GM18868 (cell line): ENCODE measurements around the gene TNS2.

Experiments used
- ATAC-seq: cut with Tn5 transposase; IDR thresholded peaks from one replicate; pipeline ENCODE4 v1.9.1; 2021; ENCODE audit warnings: mild to moderate bottlenecking, moderate library complexity; ENCODE audit not compliant: unreplicated experiment

The TNS2 gene

GRCh38 chr12:53067993-53068770 lies 18.3 kb downstream of the TNS2 start:
- ATAC-seq = no peak

GRCh38 chr12:53068811-53069585 lies 19.1 kb downstream of the TNS2 start:
- ATAC-seq = no peak

GRCh38 chr12:53069621-53070410 lies 20.0 kb downstream of the TNS2 start:
- no peak for ATAC-seq

GRCh38 chr12:53070877-53071492 lies 21.1 kb downstream of the TNS2 start:
- no peak for ATAC-seq

GRCh38 chr12:53071591-53072551 lies 22.0 kb downstream of the TNS2 start:
- ATAC-seq = no peak

- ATAC-seq = no peak
These were observed 24.0 kb downstream of the TNS2 start for GRCh38 chr12:53073881-53074280.

GRCh38 chr12:53074283-53074998 lies 24.6 kb downstream of the TNS2 start:
- no peak for ATAC-seq

GRCh38 chr12:53074999-53075370 lies 25.1 kb downstream of the TNS2 start:
- no peak for ATAC-seq

GRCh38 chr12:53076461-53076860 lies 26.6 kb downstream of the TNS2 start:
- no peak for ATAC-seq

GRCh38 chr12:53077030-53077429 lies 27.2 kb downstream of the TNS2 start:
- ATAC-seq = no peak

GRCh38 chr12:53078425-53079225 lies 28.8 kb downstream of the TNS2 start:
- no peak for ATAC-seq

GRCh38 chr12:53079226-53080117 lies 29.6 kb downstream of the TNS2 start, which contains the start of gene SPRYD3:
Gene SPRYD3, minus strand, starts transcription at chr12:53079390. Its CDS starts 57 bp downstream, at chr12:53079333.
- ATAC-seq = peak; percentile 100

- no peak for ATAC-seq
These were observed 32.8 kb downstream of the TNS2 start for GRCh38 chr12:53082637-53083175.

GRCh38 chr12:53086361-53086760 lies 36.5 kb downstream of the TNS2 start:
- ATAC-seq = no peak

GRCh38 chr12:53090105-53090504 lies 40.2 kb downstream of the TNS2 start:
- no peak for ATAC-seq

- ATAC-seq = no peak
These were observed 40.7 kb downstream of the TNS2 start for GRCh38 chr12:53090554-53090953.

GRCh38 chr12:53091756-53092155 lies 41.9 kb downstream of the TNS2 start:
- no peak for ATAC-seq
